GM12878 (cell line): ENCODE results near the gene SPRY2. TPM values are rescaled to one million over a fixed set of nuclear protein-coding genes. Genes with fewer than 3 reads are reported as not detected.

Experiments
- BMI1 ChIP-seq: fragments of 450-650 bp; IDR thresholded peaks from 2 replicates; pipeline ENCODE4 v1.6.1; 2016; ENCODE audit warnings: mild to moderate bottlenecking, moderate library complexity, borderline replicate concordance
- CHD4 ChIP-seq: fragments of 200-600 bp; sonication (generic); IDR thresholded peaks from 2 replicates; pipeline ENCODE4 v1.6.1; 2016; ENCODE audit warnings: mild to moderate bottlenecking
- ELK1 ChIP-seq: IDR thresholded peaks from 2 replicates; pipeline ENCODE4 v1.6.1; 2012; ENCODE audit warnings: low read depth, low read length, improper control_type of control experiment
- ESRRA ChIP-seq: IDR thresholded peaks from 2 replicates; pipeline ENCODE4 v1.6.1; 2012; ENCODE audit warnings: mild to moderate bottlenecking, low read length, improper control_type of control experiment
- GATAD2B ChIP-seq: fragments of 450-650 bp; conservative IDR thresholded peaks from 2 replicates; pipeline ENCODE4 v1.6.1; 2017; ENCODE audit warnings: low read depth, mild to moderate bottlenecking, moderate library complexity
- MLLT1 ChIP-seq: fragments of 450-650 bp; IDR thresholded peaks from 2 replicates; pipeline ENCODE4 v1.6.1; 2016; ENCODE audit warnings: mild to moderate bottlenecking
- MXI1 ChIP-seq: fragments of 150-350 bp; IDR thresholded peaks from 2 replicates; pipeline ENCODE4 v1.6.1; 2011; ENCODE audit warnings: low read depth, mild to moderate bottlenecking, inconsistent platforms, low read length, improper control_type of control experiment
- MYB ChIP-seq: fragments of 150-350 bp; IDR thresholded peaks from 2 replicates; pipeline ENCODE4 v1.6.1; 2014; ENCODE audit warnings: mild to moderate bottlenecking, low read depth, low read length, borderline replicate concordance
- NFIC ChIP-seq: IDR thresholded peaks from 2 replicates; pipeline ENCODE4 v1.6.1; 2012; ENCODE audit warnings: low read depth, mild to moderate bottlenecking, inconsistent platforms, low read length, moderate library complexity
- POLR2A ChIP-seq: IDR thresholded peaks from 2 replicates; pipeline ENCODE4 v1.6.1; 2011; ENCODE audit warnings: low read depth, mild to moderate bottlenecking, low read length
- SIX5 ChIP-seq: IDR thresholded peaks from 2 replicates; pipeline ENCODE4 v1.6.1; 2011; ENCODE audit warnings: mild to moderate bottlenecking, low read depth, low read length, moderate library complexity; ENCODE audit not compliant: severe bottlenecking
- USF2 ChIP-seq: IDR thresholded peaks from 2 replicates; pipeline ENCODE4 v1.6.1; 2011; ENCODE audit warnings: low read depth, low read length, improper control_type of control experiment, borderline replicate concordance
- WRNIP1 ChIP-seq: IDR thresholded peaks from 2 replicates; pipeline ENCODE4 v1.6.1; 2011; ENCODE audit warnings: low read depth, low read length, improper control_type of control experiment, borderline replicate concordance
- YY1 ChIP-seq: IDR thresholded peaks from 2 replicates; pipeline ENCODE4 v1.6.1; 2011; ENCODE audit warnings: low read depth, mild to moderate bottlenecking, low read length
- ZNF592 ChIP-seq: fragments of 450-650 bp; IDR thresholded peaks from 2 replicates; pipeline ENCODE4 v1.6.1; 2017; ENCODE audit warnings: mild to moderate bottlenecking, moderate library complexity
- ZSCAN29 ChIP-seq: fragments of 450-650 bp; IDR thresholded peaks from 2 replicates; pipeline ENCODE4 v1.6.1; 2017; ENCODE audit warnings: mild to moderate bottlenecking, moderate library complexity
- polyA plus RNA-seq, 11 experiments: library from polyadenylated mRNA; depleted of rRNA in 4 of 11; unstranded in 6 of 11; stranded (reverse) in 5 of 11; fragments of >200 nt; fragmentation: Nextera tagmentation in 4 of 11; fragmentation: Illumina TruSeq in 1 of 11; extraction: Ambion mirVana in 4 of 11; extraction: Trizol in 1 of 11; gene quantifications; 1 replicate in 1 of 11; 2 replicates in 10 of 11; pipeline versions ENCODE4 v1.2.1 to v1.2.3, GENCODE V29; 2011 to 2016; ENCODE audit warnings: inconsistent platforms in 2 of 11, missing spikeins in 2 of 11, low read depth in 1 of 11
- total RNA-seq, 4 experiments: library from RNA; depleted of rRNA in 3 of 4; stranded (reverse); fragments of >200 nt in 3 of 4; fragmentation: Illumina TruSeq in 1 of 4; extraction: Trizol in 1 of 4; gene quantifications; 2 replicates each; pipeline versions ENCODE4 v1.2.1 to v1.2.3, GENCODE V29; 2013 to 2021
- TF ChIP-seq, protein P1 (sequence below): fragments of 450-650 bp; IDR thresholded peaks from 2 replicates; pipeline ENCODE4 v1.6.1; 2017; ENCODE audit warnings: antibody characterized with exemption, mild to moderate bottlenecking, moderate library complexity
- TF ChIP-seq, protein P2 (sequence below): fragments of 450-650 bp; IDR thresholded peaks from 2 replicates; pipeline ENCODE4 v1.6.1; 2014; ENCODE audit warnings: mild to moderate bottlenecking

Gene SPRY2
- total and polyA plus RNA-seq, 10 of the 15 experiments (the other 5 are each of a cell fraction or from before 2014, with no cell fraction given): 1.8 to 82.1 (median 9.2) TPM

DNA sequence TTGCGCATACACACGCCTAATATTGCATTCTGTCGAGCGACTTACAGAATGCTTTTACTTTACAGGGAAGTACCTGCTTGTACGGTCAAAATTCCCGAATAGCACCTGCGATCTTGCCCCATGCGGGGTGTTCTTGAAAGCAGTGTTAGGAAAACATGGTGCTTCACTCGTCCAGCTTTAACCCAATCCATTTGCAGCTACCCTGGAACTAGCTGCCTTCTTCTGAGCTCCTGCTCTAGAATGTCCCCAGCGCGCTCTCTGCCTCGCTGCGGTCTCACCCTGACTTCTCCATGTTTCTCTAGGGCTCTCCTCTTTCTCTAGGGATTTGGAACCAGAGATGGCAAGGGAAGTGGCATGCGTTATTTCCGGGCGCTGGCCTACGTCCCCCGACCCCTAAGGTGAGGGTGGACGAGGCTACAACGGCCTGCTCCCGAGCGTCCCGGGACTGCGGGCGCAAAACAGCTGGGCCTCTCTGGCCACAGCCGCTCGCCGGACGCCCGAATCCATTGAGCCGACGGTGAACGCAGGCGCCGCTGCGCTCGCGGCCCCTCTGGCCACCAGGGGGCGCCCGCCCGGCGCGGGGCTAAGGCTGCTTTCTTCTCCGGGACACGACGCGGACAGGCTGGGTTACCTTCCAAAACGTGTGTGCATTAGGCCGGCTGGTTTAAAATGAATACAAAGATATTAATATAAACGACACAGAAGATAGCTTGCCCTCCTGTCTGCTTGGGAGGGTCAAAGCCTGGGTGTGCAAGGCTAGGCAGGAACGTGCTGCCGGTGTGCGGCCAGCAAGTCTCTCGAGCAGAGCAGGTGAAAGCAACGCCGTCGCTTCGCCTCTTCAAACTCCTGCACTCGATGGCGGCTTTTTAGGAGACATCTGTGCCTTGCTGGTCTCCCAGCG, 1.8 kb upstream of the SPRY2 start (continued):
- TF ChIP-seq, protein P1, sequence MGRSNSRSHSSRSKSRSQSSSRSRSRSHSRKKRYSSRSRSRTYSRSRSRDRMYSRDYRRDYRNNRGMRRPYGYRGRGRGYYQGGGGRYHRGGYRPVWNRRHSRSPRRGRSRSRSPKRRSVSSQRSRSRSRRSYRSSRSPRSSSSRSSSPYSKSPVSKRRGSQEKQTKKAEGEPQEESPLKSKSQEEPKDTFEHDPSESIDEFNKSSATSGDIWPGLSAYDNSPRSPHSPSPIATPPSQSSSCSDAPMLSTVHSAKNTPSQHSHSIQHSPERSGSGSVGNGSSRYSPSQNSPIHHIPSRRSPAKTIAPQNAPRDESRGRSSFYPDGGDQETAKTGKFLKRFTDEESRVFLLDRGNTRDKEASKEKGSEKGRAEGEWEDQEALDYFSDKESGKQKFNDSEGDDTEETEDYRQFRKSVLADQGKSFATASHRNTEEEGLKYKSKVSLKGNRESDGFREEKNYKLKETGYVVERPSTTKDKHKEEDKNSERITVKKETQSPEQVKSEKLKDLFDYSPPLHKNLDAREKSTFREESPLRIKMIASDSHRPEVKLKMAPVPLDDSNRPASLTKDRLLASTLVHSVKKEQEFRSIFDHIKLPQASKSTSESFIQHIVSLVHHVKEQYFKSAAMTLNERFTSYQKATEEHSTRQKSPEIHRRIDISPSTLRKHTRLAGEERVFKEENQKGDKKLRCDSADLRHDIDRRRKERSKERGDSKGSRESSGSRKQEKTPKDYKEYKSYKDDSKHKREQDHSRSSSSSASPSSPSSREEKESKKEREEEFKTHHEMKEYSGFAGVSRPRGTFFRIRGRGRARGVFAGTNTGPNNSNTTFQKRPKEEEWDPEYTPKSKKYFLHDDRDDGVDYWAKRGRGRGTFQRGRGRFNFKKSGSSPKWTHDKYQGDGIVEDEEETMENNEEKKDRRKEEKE: no peak
- TF ChIP-seq USF2 (no peak), ZSCAN29 (no peak), MXI1 (peak; percentile 66), ZNF592 (0 out of 2 replicates have a peak, but pooled peaks have one; percentile 28), MYB (no peak), NFIC (no peak), YY1 (peak; percentile 80), BMI1 (no peak), CHD4 (no peak), ELK1 (no peak), ESRRA (no peak), POLR2A (no peak), MLLT1 (peak; percentile 82), SIX5 (no peak), WRNIP1 (no peak), GATAD2B (peak; percentile 88)
- TF ChIP-seq, protein P2, sequence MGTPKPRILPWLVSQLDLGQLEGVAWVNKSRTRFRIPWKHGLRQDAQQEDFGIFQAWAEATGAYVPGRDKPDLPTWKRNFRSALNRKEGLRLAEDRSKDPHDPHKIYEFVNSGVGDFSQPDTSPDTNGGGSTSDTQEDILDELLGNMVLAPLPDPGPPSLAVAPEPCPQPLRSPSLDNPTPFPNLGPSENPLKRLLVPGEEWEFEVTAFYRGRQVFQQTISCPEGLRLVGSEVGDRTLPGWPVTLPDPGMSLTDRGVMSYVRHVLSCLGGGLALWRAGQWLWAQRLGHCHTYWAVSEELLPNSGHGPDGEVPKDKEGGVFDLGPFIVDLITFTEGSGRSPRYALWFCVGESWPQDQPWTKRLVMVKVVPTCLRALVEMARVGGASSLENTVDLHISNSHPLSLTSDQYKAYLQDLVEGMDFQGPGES: no peak
